Osteocyte (in vitro differentiated cells): ENCODE data around the gene SYNDIG1. TPM values are rescaled to one million over a fixed set of nuclear protein-coding genes. Genes with fewer than 3 reads are reported as not detected.

Source experiments
- DNase-seq: peaks from one replicate; pipeline ENCODE4 v3.0.0; 2021; ENCODE audit warnings: mixed read lengths; ENCODE audit not compliant: unreplicated experiment; ENCODE audit errors: extremely low spot score
- H3K27ac Mint-ChIP-seq: one replicate; pipeline ENCODE4 v1.8.0; 2021; ENCODE audit warnings: mild to moderate bottlenecking, mixed read lengths; ENCODE audit not compliant: unreplicated experiment
- H3K27me3 Mint-ChIP-seq: one replicate; pipeline ENCODE4 v1.8.0; 2021; ENCODE audit warnings: mixed read lengths; ENCODE audit not compliant: unreplicated experiment
- H3K36me3 Mint-ChIP-seq: one replicate; pipeline ENCODE4 v1.8.0; 2021; ENCODE audit warnings: mixed read lengths; ENCODE audit not compliant: unreplicated experiment
- H3K4me1 Mint-ChIP-seq: one replicate; pipeline ENCODE4 v1.8.0; 2021; ENCODE audit warnings: mixed read lengths; ENCODE audit not compliant: unreplicated experiment
- H3K4me3 Mint-ChIP-seq: one replicate; pipeline ENCODE4 v1.8.0; 2021; ENCODE audit warnings: mild to moderate bottlenecking, moderate library complexity, mixed read lengths; ENCODE audit not compliant: unreplicated experiment
- H3K9me3 Mint-ChIP-seq: one replicate; pipeline ENCODE4 v1.8.0; 2021; ENCODE audit warnings: mixed read lengths; ENCODE audit not compliant: unreplicated experiment
- CTCF ChIP-seq: fragments of 200-600 bp; sonication (generic); IDR thresholded peaks from 2 replicates; pipeline ENCODE4 v1.5.0; 2021; ENCODE audit warnings: antibody characterized with exemption, mild to moderate bottlenecking, moderate library complexity
- total RNA-seq: library from RNA; stranded (reverse); gene quantifications from 2 replicates; pipeline ENCODE4 v1.2.1, GENCODE V29; 2021

Gene SYNDIG1
- total RNA-seq, 1 donor from 2014 or later: 0.40 TPM

GRCh38 chr20:24519476-24519875, 50.0 kb downstream of the SYNDIG1 start:
- H3K4me1 Mint-ChIP-seq: no peaks in the 10 kb centered on the region
- H3K27ac Mint-ChIP-seq: no peak overlapping the region
- no peak for DNase-seq
- no peak for TF ChIP-seq CTCF
- H3K27me3 Mint-ChIP-seq: peaks cover 5% of the 10 kb centered on the region
- H3K4me3 Mint-ChIP-seq: no peak overlapping the region
- no peaks in the 10 kb centered on the region for H3K9me3 Mint-ChIP-seq
- H3K36me3 Mint-ChIP-seq: no peaks in the 10 kb centered on the region

- DNase-seq: no peak
- Mint-ChIP-seq H3K4me1 (no peaks in the 10 kb centered on the region), H3K27ac (no peak overlapping the region), H3K27me3 (peaks cover 5% of the 10 kb centered on the region), H3K9me3 (no peaks in the 10 kb centered on the region), H3K36me3 (no peaks in the 10 kb centered on the region), H3K4me3 (no peak overlapping the region)
- no peak for TF ChIP-seq CTCF
These were observed 51.6 kb downstream of the SYNDIG1 start for GRCh38 chr20:24521032-24521431.

GRCh38 chr20:24522452-24523330, 53.3 kb downstream of the SYNDIG1 start:
- no peak for TF ChIP-seq CTCF
- Mint-ChIP-seq H3K27ac (no peak overlapping the region), H3K4me1 (no peaks in the 10 kb centered on the region), H3K36me3 (no peaks in the 10 kb centered on the region), H3K27me3 (peaks cover 5% of the 10 kb centered on the region), H3K9me3 (no peaks in the 10 kb centered on the region), H3K4me3 (no peak overlapping the region)
- DNase-seq: no peak

- Mint-ChIP-seq H3K27ac (no peak overlapping the region), H3K9me3 (no peaks in the 10 kb centered on the region), H3K4me3 (no peak overlapping the region), H3K36me3 (no peaks in the 10 kb centered on the region), H3K27me3 (peaks cover 5% of the 10 kb centered on the region), H3K4me1 (no peaks in the 10 kb centered on the region)
- DNase-seq: no peak
- TF ChIP-seq CTCF: no peak
These were observed 54.2 kb downstream of the SYNDIG1 start for GRCh38 chr20:24523661-24524060.

GRCh38 chr20:24528583-24529368, 59.3 kb downstream of the SYNDIG1 start:
- peaks cover 3% of the 10 kb centered on the region for H3K27me3 Mint-ChIP-seq
- TF ChIP-seq CTCF: no peak
- no peaks in the 10 kb centered on the region for H3K9me3 Mint-ChIP-seq
- H3K27ac Mint-ChIP-seq: no peak overlapping the region
- no peak overlapping the region for H3K4me3 Mint-ChIP-seq
- DNase-seq: no peak
- H3K4me1 Mint-ChIP-seq: no peaks in the 10 kb centered on the region
- H3K36me3 Mint-ChIP-seq: no peaks in the 10 kb centered on the region
